Measurements from ENCODE around the gene LRRK2.

The LRRK2 gene

DNA sequence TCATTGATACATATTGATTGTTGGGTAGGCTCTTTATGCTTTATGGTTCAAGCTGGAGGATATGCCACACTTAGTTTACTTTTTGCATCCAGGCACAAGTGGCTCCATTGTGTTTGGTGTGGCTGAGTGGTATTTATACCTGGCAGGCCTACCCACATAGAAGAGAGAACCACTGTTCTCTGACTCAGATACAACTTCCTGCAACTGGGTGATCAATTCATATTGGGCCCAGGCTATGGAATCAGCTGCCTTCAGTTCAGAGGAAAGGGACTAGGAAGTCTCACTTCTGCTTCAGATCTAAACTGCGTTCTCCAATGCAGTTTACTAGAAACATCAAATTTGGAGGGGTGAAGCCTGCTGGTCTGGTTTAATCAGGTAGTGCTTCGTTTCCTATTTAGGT lies 49.8 kb upstream of the LRRK2 start:
- Histone ChIP-seq H3K4me3 (ENCODE audit: low read depth, low read length) (no peak overlapping the region), H3K27ac (ENCODE audit: extremely low read depth, low read depth, low read length) (no peak overlapping the region), H3K9me3 (ENCODE audit: control insufficient read depth, insufficient read depth, low read depth, low read length) (no peaks in the 10 kb centered on the region), H3K4me1 (ENCODE audit: control insufficient read depth, insufficient read depth, low read length) (no peaks in the 10 kb centered on the region), H3K36me3 (ENCODE audit: control insufficient read depth in 2 of 2, insufficient read depth in 1 of 2, low read length in 2 of 2) (no peaks in the 10 kb centered on the region)
- no peak for TF ChIP-seq ZNF777 (tag by site-specific recombination; IDR thresholded peaks at IDR 0.05; ENCODE audit: borderline replicate concordance)
- TF ChIP-seq ZNF211 (tag by site-specific recombination; IDR thresholded peaks at IDR 0.05; ENCODE audit: low read depth) = no peak
- TF ChIP-seq SETDB1 (IDR thresholded peaks at IDR 0.05; ENCODE audit: insufficient read length, low read length) = no peak
- TF ChIP-seq, protein P1, sequence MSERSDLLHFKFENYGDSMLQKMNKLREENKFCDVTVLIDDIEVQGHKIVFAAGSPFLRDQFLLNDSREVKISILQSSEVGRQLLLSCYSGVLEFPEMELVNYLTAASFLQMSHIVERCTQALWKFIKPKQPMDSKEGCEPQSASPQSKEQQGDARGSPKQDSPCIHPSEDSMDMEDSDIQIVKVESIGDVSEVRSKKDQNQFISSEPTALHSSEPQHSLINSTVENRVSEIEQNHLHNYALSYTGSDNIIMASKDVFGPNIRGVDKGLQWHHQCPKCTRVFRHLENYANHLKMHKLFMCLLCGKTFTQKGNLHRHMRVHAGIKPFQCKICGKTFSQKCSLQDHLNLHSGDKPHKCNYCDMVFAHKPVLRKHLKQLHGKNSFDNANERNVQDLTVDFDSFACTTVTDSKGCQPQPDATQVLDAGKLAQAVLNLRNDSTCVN (tag by site-specific recombination; optimal IDR thresholded peaks at IDR 0.05) = no peak
- TF ChIP-seq, protein P2, sequence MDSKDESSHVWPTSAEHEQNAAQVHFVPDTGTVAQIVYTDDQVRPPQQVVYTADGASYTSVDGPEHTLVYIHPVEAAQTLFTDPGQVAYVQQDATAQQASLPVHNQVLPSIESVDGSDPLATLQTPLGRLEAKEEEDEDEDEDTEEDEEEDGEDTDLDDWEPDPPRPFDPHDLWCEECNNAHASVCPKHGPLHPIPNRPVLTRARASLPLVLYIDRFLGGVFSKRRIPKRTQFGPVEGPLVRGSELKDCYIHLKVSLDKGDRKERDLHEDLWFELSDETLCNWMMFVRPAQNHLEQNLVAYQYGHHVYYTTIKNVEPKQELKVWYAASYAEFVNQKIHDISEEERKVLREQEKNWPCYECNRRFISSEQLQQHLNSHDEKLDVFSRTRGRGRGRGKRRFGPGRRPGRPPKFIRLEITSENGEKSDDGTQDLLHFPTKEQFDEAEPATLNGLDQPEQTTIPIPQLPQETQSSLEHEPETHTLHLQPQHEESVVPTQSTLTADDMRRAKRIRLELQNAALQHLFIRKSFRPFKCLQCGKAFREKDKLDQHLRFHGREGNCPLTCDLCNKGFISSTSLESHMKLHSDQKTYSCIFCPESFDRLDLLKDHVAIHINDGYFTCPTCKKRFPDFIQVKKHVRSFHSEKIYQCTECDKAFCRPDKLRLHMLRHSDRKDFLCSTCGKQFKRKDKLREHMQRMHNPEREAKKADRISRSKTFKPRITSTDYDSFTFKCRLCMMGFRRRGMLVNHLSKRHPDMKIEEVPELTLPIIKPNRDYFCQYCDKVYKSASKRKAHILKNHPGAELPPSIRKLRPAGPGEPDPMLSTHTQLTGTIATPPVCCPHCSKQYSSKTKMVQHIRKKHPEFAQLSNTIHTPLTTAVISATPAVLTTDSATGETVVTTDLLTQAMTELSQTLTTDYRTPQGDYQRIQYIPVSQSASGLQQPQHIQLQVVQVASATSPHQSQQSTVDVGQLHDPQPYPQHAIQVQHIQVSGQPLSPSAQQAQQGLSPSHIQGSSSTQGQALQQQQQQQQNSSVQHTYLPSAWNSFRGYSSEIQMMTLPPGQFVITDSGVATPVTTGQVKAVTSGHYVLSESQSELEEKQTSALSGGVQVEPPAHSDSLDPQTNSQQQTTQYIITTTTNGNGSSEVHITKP (tag by site-specific recombination; IDR thresholded peaks at IDR 0.05) = no peak
- no peak for TF ChIP-seq BCL11B (tag by site-specific recombination; IDR thresholded peaks at IDR 0.05; ENCODE audit: low read depth)
- ChIA-PET CTCF (no interaction called here), POLR2A (no interaction called here)

DNA sequence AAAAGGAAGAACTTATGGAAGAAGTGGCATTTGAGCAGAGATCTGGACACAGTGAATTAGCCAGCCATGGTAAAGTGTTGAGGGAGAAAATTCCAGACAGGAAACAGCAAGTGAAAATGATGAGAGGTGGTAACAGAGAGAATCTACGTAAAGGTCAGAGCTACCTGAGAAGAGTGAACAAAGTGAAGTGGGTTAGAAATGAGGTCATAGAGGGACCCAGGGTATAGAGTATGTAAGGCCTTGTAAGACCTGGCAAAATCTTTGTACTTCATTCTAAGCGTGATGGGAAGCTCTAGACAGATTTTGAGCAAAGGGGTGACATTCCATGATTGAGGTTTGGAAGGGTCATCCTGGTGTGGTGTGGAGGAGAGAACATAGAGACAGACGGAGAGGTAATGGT lies 49.3 kb upstream of the LRRK2 start:
- H3K4me1 ChIP-seq (ENCODE audit: control insufficient read depth, insufficient read depth, low read length) = no peaks in the 10 kb centered on the region
- H3K27ac ChIP-seq (ENCODE audit: extremely low read depth, low read depth, low read length) = no peak overlapping the region
- ChIA-PET CTCF (no interaction called here), POLR2A (no interaction called here)
- no peak overlapping the region for H3K4me3 ChIP-seq (ENCODE audit: low read depth, low read length)
- no peaks in the 10 kb centered on the region for H3K9me3 ChIP-seq (ENCODE audit: control insufficient read depth, insufficient read depth, low read depth, low read length)
- TF ChIP-seq ZNF146 (tag by site-specific recombination; IDR thresholded peaks at IDR 0.05) = no peak
- TF ChIP-seq ZBTB48 (tag by site-specific recombination; IDR thresholded peaks at IDR 0.05) = no peak
- no peak for TF ChIP-seq FEZF1 (tag by site-specific recombination; IDR thresholded peaks at IDR 0.05)
- no peak for TF ChIP-seq SP2 (tag by site-specific recombination; IDR thresholded peaks at IDR 0.05)
- no peak for TF ChIP-seq GLI2 (tag by site-specific recombination; IDR thresholded peaks at IDR 0.05; ENCODE audit: borderline replicate concordance, low read depth)
- TF ChIP-seq ZNF571 (tag by site-specific recombination; IDR thresholded peaks at IDR 0.05) = no peak
- TF ChIP-seq KLF7 (tag by site-specific recombination; IDR thresholded peaks at IDR 0.05; ENCODE audit: borderline replicate concordance) = no peak
- no peak for TF ChIP-seq OVOL3 (tag by site-specific recombination; IDR thresholded peaks at IDR 0.05)
- no peak for TF ChIP-seq ZNF37A (tag by site-specific recombination; IDR thresholded peaks at IDR 0.05)
- no peak for TF ChIP-seq ZNF302 (tag by site-specific recombination; IDR thresholded peaks at IDR 0.05; ENCODE audit: low read depth)
- TF ChIP-seq ZNF132 (tag by site-specific recombination; IDR thresholded peaks at IDR 0.05; ENCODE audit: borderline replicate concordance) = no peak
- TF ChIP-seq, protein P3, sequence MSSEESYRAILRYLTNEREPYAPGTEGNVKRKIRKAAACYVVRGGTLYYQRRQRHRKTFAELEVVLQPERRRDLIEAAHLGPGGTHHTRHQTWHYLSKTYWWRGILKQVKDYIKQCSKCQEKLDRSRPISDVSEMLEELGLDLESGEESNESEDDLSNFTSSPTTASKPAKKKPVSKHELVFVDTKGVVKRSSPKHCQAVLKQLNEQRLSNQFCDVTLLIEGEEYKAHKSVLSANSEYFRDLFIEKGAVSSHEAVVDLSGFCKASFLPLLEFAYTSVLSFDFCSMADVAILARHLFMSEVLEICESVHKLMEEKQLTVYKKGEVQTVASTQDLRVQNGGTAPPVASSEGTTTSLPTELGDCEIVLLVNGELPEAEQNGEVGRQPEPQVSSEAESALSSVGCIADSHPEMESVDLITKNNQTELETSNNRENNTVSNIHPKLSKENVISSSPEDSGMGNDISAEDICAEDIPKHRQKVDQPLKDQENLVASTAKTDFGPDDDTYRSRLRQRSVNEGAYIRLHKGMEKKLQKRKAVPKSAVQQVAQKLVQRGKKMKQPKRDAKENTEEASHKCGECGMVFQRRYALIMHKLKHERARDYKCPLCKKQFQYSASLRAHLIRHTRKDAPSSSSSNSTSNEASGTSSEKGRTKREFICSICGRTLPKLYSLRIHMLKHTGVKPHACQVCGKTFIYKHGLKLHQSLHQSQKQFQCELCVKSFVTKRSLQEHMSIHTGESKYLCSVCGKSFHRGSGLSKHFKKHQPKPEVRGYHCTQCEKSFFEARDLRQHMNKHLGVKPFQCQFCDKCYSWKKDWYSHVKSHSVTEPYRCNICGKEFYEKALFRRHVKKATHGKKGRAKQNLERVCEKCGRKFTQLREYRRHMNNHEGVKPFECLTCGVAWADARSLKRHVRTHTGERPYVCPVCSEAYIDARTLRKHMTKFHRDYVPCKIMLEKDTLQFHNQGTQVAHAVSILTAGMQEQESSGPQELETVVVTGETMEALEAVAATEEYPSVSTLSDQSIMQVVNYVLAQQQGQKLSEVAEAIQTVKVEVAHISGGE (tag by site-specific recombination; conservative IDR thresholded peaks at IDR 0.05; ENCODE audit: low read depth) = no peak
- TF ChIP-seq BCL11B (tag by site-specific recombination; IDR thresholded peaks at IDR 0.05; ENCODE audit: low read depth) = no peak
- TF ChIP-seq GLI4 (tag by site-specific recombination; IDR thresholded peaks at IDR 0.05) = no peak
- TF ChIP-seq, protein P4, sequence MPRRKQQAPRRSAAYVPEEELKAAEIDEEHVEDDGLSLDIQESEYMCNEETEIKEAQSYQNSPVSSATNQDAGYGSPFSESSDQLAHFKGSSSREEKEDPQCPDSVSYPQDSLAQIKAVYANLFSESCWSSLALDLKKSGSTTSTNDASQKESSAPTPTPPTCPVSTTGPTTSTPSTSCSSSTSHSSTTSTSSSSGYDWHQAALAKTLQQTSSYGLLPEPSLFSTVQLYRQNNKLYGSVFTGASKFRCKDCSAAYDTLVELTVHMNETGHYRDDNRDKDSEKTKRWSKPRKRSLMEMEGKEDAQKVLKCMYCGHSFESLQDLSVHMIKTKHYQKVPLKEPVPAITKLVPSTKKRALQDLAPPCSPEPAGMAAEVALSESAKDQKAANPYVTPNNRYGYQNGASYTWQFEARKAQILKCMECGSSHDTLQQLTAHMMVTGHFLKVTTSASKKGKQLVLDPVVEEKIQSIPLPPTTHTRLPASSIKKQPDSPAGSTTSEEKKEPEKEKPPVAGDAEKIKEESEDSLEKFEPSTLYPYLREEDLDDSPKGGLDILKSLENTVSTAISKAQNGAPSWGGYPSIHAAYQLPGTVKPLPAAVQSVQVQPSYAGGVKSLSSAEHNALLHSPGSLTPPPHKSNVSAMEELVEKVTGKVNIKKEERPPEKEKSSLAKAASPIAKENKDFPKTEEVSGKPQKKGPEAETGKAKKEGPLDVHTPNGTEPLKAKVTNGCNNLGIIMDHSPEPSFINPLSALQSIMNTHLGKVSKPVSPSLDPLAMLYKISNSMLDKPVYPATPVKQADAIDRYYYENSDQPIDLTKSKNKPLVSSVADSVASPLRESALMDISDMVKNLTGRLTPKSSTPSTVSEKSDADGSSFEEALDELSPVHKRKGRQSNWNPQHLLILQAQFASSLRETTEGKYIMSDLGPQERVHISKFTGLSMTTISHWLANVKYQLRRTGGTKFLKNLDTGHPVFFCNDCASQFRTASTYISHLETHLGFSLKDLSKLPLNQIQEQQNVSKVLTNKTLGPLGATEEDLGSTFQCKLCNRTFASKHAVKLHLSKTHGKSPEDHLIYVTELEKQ (tag by site-specific recombination; IDR thresholded peaks at IDR 0.05; ENCODE audit: borderline replicate concordance) = no peak
- no peak for TF ChIP-seq GFI1B (tag by site-specific recombination; IDR thresholded peaks at IDR 0.05)
- TF ChIP-seq HOXC10 (CRISPR knock-in tag; IDR thresholded peaks at IDR 0.05) = no peak
- TF ChIP-seq ZNF354C (tag by site-specific recombination; IDR thresholded peaks at IDR 0.05; ENCODE audit: borderline replicate concordance, low read depth) = no peak
- TF ChIP-seq EGR2 (tag by site-specific recombination; IDR thresholded peaks at IDR 0.05; ENCODE audit: low read depth) = no peak
- no peak for TF ChIP-seq ZFHX2 (tag by site-specific recombination; conservative IDR thresholded peaks at IDR 0.05)
- no peaks in the 10 kb centered on the region for H3K36me3 ChIP-seq (ENCODE audit: control insufficient read depth in 2 of 2, insufficient read depth in 1 of 2, low read length in 2 of 2)
